ENCODE measurements around the gene WASL. TPM values are rescaled to one million over a fixed set of nuclear protein-coding genes. Genes with fewer than 3 reads are reported as not detected.

WASL gene
- total RNA-seq, 6 experiments from 2014 or later: 22.7 to 27.6 (median 26.5) TPM

DNA sequence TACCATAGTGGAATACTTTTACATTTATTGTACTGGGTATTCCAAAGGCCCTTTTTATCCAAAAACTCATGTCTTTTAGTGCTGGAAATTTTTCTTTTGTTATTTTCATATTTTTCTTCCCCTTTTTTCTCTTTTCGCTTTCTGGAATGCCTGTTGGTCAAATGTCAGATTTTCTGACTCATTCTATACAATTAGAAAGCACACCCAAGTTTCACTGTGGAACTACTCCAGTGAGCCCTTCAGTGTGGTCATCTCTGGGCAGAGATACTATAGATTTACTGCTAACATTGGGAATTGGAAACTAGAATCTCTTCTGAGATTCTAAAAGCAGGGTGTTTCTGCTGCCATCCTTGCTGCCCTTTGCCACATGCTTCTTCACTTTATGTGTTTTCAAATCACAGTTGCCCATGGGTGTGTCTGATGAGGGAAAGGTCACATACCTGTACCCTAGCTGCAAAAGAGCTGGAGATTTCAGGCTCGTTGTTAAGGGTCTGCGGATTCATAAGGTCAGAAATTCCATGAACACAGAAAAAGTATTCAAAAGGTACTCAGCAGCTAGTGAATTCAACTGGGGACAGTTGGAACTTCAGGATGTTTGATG is 5.6 kb upstream of the WASL start:
- no peak overlapping the region for H3K4me3 Mint-ChIP-seq

DNA sequence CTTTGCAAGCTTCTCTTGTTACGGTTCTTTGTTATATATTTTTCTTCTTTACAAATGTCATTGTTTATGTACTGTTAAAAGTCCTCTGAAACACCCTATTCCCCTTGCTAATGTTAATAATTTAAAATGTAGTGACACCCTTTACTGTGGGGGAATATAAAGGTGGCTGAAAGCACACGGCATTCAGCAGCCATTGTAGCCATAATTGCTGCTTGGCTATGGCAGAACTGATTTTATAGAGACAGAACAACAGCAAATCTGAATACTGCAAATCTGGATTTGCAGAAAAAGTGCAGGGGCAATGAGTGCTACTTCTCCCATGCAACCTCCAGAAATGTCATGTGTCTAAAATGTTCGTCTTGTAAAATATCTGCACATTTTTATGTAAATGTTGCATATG is 3.7 kb upstream of the WASL start:
- Mint-ChIP-seq H3K9me3 (no peaks in the 10 kb centered on the region), H3K4me3 (no peak overlapping the region), H3K4me1 (ENCODE audit: low read depth) (peaks cover 20% of the 10 kb centered on the region), H3K36me3 (ENCODE audit: low read depth) (peaks cover 6% of the 10 kb centered on the region; the same call in 1 of the 2 replicates), H3K27me3 (ENCODE audit: insufficient read depth) (no peaks in the 10 kb centered on the region; the same call in none of the 2 replicates), H3K27ac (no peak overlapping the region)
- TF ChIP-seq, protein P1, sequence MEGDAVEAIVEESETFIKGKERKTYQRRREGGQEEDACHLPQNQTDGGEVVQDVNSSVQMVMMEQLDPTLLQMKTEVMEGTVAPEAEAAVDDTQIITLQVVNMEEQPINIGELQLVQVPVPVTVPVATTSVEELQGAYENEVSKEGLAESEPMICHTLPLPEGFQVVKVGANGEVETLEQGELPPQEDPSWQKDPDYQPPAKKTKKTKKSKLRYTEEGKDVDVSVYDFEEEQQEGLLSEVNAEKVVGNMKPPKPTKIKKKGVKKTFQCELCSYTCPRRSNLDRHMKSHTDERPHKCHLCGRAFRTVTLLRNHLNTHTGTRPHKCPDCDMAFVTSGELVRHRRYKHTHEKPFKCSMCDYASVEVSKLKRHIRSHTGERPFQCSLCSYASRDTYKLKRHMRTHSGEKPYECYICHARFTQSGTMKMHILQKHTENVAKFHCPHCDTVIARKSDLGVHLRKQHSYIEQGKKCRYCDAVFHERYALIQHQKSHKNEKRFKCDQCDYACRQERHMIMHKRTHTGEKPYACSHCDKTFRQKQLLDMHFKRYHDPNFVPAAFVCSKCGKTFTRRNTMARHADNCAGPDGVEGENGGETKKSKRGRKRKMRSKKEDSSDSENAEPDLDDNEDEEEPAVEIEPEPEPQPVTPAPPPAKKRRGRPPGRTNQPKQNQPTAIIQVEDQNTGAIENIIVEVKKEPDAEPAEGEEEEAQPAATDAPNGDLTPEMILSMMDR (IDR thresholded peaks at IDR 0.05): no peak
- no peak for DNase-seq

More for the DNA sequence above, 5.6 kb upstream of the WASL start:
- no peak for DNase-seq
- H3K36me3 Mint-ChIP-seq (ENCODE audit: low read depth): no peaks in the 10 kb centered on the region
- no peaks in the 10 kb centered on the region; the same call in none of the 2 replicates for H3K27me3 Mint-ChIP-seq (ENCODE audit: insufficient read depth)
- no peak overlapping the region for H3K27ac Mint-ChIP-seq
- no peaks in the 10 kb centered on the region for H3K9me3 Mint-ChIP-seq
- TF ChIP-seq, protein P1 (IDR thresholded peaks at IDR 0.05): no peak
- peaks cover 19% of the 10 kb centered on the region for H3K4me1 Mint-ChIP-seq (ENCODE audit: low read depth)

DNA sequence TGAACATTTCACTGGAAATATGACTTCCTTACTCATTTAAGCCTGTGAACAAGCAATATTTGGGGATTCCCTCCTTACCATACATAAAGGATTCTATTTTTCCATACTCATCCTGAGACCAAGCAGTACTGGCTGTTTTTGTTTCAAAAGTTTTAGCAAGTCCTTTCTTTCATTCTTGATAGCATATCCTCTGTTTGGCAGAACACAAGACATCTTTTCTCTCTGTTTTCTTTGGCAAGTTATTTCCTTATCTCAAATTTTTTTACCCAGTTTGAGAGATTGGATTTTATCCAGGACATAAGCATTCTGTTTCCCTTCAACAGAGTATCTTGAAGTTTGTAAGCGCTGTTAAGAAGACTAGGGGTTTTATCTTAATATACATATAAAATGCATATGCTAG is 3.0 kb upstream of the WASL start:
- TF ChIP-seq, protein P1 (IDR thresholded peaks at IDR 0.05): no peak
- Mint-ChIP-seq H3K4me1 (ENCODE audit: low read depth) (peaks cover 18% of the 10 kb centered on the region), H3K27me3 (ENCODE audit: insufficient read depth) (no peaks in the 10 kb centered on the region; the same call in none of the 2 replicates)

DNA sequence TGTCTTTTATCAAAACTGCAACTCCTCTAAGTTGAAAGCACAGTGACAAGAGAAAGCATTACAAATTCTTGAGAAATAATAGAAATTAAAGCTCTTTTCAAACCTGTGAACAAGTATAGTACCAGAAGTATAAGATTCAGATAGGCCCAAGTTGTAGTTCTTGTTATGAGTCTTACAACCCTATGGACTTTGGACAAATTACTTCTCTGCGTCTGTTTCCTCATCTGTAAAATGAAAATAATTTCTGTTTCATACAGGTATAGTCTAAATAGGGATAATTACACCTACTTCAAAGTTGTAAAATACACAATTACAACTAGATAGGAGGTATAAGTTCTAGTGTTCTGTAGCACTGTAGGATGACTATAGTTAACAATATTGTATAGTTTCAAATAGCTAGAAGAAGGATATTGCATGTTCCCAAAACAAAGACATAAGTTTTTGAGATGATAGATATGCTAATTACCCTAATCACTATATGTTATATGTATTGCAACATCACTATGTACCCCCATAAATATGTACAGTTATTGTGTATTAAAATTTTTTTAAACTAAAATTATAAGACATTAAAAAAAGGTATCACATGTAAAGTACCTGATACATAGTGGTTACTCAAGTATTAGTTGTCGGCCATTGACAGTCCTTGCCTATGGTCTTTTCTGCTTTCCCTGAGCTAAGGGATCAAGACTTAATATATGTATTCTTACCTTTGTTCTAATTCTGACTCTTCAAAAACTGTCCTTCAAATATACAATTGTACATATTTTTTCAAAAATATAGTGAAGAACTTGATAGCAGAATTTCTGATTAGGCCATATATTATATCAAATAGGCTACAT is 1.8 kb upstream of the WASL start:
- H3K27me3 Mint-ChIP-seq (ENCODE audit: insufficient read depth): no peaks in the 10 kb centered on the region; the same call in none of the 2 replicates
- H3K27ac Mint-ChIP-seq: no peak overlapping the region
- DNase-seq: no peak
- TF ChIP-seq, protein P1 (IDR thresholded peaks at IDR 0.05): no peak
- peaks cover 14% of the 10 kb centered on the region for H3K36me3 Mint-ChIP-seq (ENCODE audit: low read depth)
- no peaks in the 10 kb centered on the region for H3K9me3 Mint-ChIP-seq
- no peak overlapping the region for H3K4me3 Mint-ChIP-seq
- peaks cover 29% of the 10 kb centered on the region for H3K4me1 Mint-ChIP-seq (ENCODE audit: low read depth)

More for the DNA sequence above, 3.0 kb upstream of the WASL start:
- H3K36me3 Mint-ChIP-seq (ENCODE audit: low read depth): peaks cover 6% of the 10 kb centered on the region
- H3K4me3 Mint-ChIP-seq: no peak overlapping the region
- no peak overlapping the region for H3K27ac Mint-ChIP-seq
- no peak for DNase-seq
- H3K9me3 Mint-ChIP-seq: no peaks in the 10 kb centered on the region

DNA sequence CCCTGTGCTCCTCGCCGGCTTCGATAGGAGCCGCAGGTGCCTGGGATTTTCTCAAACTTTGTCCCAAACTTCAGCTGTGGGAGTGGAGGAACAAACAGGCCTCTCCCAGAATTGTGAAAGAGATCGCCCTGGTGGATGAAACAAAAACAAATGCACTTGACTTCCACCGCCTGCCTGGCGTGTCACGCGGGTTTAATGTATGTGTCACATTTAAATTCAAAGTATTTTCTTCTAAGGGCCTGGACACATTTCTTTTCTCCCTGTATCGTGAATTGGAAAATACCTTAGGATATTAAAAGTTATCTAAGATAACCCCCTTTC is 694 bp upstream of the WASL start:
- DNase-seq: peak; percentile 75
- Mint-ChIP-seq H3K9me3 (no peaks in the 10 kb centered on the region), H3K27ac (peak overlapping the region; percentile 100), H3K4me3 (peak overlapping the region; percentile 96), H3K27me3 (ENCODE audit: insufficient read depth) (no peaks in the 10 kb centered on the region; the same call in none of the 2 replicates), H3K36me3 (ENCODE audit: low read depth) (peaks cover 14% of the 10 kb centered on the region), H3K4me1 (ENCODE audit: low read depth) (peaks cover 39% of the 10 kb centered on the region)
- TF ChIP-seq, protein P1 (IDR thresholded peaks at IDR 0.05): peak; percentile 45; the same call in 1 of the 2 replicates

All from HFFc6 (cell line).